ENCODE measurements around the gene NAALADL2.

DNA sequence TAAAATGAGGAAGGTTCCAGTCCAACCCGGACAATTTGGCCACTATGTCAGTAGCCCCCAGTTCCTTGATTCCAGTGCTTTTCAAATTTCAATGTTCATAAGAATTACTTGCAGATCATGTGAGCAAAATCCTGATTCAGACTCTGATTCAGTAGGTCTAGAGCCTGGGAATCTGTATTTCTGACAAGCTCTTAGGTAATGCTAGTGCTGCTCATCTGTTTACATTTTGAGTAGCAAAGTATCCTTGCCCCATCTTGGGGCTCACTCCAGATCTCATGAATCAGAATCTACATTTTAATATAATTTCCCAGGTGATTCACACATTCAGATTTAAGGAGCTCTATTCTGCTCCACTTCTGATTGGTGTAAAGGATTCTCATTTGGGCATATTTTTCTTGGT lies 142.0 kb downstream of the NAALADL2 start:
- TF ChIP-seq, protein P1, sequence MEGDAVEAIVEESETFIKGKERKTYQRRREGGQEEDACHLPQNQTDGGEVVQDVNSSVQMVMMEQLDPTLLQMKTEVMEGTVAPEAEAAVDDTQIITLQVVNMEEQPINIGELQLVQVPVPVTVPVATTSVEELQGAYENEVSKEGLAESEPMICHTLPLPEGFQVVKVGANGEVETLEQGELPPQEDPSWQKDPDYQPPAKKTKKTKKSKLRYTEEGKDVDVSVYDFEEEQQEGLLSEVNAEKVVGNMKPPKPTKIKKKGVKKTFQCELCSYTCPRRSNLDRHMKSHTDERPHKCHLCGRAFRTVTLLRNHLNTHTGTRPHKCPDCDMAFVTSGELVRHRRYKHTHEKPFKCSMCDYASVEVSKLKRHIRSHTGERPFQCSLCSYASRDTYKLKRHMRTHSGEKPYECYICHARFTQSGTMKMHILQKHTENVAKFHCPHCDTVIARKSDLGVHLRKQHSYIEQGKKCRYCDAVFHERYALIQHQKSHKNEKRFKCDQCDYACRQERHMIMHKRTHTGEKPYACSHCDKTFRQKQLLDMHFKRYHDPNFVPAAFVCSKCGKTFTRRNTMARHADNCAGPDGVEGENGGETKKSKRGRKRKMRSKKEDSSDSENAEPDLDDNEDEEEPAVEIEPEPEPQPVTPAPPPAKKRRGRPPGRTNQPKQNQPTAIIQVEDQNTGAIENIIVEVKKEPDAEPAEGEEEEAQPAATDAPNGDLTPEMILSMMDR (IDR thresholded peaks at IDR 0.05) = no peak
- TF ChIP-seq EP300 (IDR thresholded peaks at IDR 0.05) = no peak
- TF ChIP-seq POLR2A (IDR thresholded peaks at IDR 0.05) = no peak
